Measurements from ENCODE around the gene S100A4.

GRCh38 chr1:153588482-153588881 lies 42.9 kb upstream of the S100A4 start:
- no peak for TF ChIP-seq EZH2 (IDR thresholded peaks at IDR 0.05; ENCODE audit: insufficient read depth, low read length)
- TF ChIP-seq, protein P1, sequence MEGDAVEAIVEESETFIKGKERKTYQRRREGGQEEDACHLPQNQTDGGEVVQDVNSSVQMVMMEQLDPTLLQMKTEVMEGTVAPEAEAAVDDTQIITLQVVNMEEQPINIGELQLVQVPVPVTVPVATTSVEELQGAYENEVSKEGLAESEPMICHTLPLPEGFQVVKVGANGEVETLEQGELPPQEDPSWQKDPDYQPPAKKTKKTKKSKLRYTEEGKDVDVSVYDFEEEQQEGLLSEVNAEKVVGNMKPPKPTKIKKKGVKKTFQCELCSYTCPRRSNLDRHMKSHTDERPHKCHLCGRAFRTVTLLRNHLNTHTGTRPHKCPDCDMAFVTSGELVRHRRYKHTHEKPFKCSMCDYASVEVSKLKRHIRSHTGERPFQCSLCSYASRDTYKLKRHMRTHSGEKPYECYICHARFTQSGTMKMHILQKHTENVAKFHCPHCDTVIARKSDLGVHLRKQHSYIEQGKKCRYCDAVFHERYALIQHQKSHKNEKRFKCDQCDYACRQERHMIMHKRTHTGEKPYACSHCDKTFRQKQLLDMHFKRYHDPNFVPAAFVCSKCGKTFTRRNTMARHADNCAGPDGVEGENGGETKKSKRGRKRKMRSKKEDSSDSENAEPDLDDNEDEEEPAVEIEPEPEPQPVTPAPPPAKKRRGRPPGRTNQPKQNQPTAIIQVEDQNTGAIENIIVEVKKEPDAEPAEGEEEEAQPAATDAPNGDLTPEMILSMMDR (IDR thresholded peaks at IDR 0.05; ENCODE audit: insufficient read depth, low read depth, low read length), result no peak

Data from astrocyte (in vitro differentiated cells and primary cell).